Hematopoietic multipotent progenitor cell treated with erythropoietin and hydrocortisone succinate and interleukin-3 and kit ligand, for 8 days (in vitro differentiated cells): ENCODE results near the gene STUB1.
A peak's percentile ranks its signal among the peaks of the same experiment; 100 is the strongest.

Experiments
- DNase-seq: peaks from one replicate; pipeline ENCODE4 v3.0.0-alpha.2; 2015

STUB1 gene

DNA sequence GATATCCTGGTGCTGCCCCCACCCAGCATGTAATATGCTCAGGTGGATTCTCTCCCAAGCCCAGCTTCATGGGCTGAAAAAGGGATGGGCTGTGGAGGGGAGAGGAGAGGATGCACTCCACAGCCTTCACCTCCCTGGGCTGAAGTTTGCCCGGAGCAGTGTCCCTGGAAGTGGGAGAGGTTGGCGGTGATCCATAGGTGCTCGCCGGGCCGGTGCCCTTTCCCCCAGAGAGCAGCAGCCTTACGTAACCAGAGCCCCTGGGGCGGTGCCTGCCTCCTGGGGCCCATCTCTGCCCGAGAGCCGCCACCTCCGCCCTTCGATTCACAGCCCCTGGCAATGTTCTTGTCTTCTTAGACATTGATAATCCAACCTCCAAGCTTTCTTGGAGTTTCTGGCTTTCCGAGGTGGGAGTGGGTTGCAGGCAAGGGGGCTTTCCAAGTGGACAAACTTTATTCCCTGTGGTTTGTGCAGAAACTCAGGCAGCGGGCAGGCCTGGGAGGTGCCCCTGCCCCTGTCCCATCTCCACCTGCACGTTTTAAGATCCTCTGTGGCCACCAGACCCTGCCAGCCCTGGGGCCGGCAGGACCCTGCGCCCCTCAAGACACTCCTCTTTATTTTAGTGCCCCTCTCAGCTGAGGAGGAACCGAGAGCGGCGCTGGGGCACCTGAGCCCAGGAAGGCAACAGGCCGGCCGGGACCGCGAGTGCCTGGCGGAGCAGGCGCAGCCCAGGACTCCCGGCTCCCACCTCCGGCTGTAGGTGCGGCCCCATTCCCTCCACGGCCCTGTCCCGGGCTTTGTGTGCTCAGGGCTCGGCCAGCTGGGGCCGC lies 34.1 kb upstream of the STUB1 start:
- no peak for DNase-seq

GRCh38 chr16:646679-647172 lies 33.5 kb upstream of the STUB1 start:
- no peak for DNase-seq

GRCh38 chr16:647173-647902 lies 32.9 kb upstream of the STUB1 start:
- no peak for DNase-seq

GRCh38 chr16:648071-648780 lies 32.0 kb upstream of the STUB1 start:
- peak; percentile 68 for DNase-seq

DNA sequence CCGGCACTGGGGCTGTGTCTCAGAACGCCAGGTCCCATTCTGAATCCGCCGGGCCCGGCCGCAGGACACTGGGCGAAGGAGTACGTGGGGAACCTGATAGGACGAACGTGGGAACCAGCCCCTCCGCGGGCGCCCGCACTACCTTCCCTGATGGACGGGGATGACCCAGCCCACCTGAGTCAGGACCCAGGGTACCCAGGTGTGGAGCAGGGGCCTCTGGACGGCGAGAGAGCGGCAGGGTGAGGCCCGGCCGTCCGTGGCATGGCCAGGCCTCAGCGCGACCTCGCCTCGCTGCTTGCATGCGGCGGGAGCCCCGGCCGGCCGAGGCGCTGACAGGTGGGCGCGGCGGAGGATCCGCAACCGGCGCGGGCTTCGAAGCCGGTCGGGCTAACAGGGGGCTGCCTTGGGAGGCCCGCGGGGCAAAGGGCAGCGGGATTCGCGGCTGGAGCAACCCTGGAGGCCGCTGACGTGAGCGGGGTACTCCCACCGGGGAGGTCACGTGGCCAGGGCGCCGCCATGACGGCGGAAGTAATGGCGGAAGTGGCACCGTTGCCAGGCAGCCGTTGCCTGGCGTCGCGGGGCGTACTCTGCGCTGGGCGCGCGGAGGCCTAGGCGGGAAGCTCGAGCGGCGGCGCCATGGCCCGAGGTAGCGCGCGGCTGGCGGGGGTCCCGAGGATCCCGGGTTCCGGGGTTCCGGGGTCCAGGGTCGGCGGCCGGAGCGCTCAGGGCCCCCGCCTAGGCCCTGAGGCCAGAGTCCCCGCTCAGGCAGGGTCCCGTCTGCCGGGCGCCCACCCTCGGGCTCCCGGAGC lies 31.2 kb upstream of the STUB1 start, which contains the start of gene WDR90:
Gene WDR90 (plus strand): TSS at position 585 of the 809 bp plus-strand sequence. CDS start 52 bp downstream, at position 637.
- peak; percentile 95 for DNase-seq

DNA sequence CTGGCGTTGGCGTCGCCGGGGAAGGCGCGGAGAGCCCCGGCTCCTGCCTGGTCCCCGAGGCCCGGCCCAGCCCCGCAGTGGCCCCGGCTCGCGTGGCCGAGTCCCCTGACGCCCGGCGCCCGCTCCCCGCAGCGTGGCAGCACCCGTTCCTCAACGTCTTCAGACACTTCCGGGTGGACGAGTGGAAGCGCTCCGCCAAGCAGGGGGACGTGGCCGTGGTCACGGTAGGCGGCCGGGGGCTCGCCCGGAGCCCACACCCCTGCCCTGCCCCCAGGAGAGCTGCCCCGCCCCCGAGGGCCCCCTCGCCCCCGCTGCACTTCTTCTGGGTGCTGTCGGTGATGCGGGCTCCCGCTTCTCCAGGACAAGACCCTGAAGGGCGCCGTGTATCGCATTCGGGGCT lies 30.6 kb upstream of the STUB1 start:
- peak; percentile 48 for DNase-seq

- DNase-seq, result no peak
Observed at GRCh38 chr16:651844-652243, 28.4 kb upstream of the STUB1 start.

DNA sequence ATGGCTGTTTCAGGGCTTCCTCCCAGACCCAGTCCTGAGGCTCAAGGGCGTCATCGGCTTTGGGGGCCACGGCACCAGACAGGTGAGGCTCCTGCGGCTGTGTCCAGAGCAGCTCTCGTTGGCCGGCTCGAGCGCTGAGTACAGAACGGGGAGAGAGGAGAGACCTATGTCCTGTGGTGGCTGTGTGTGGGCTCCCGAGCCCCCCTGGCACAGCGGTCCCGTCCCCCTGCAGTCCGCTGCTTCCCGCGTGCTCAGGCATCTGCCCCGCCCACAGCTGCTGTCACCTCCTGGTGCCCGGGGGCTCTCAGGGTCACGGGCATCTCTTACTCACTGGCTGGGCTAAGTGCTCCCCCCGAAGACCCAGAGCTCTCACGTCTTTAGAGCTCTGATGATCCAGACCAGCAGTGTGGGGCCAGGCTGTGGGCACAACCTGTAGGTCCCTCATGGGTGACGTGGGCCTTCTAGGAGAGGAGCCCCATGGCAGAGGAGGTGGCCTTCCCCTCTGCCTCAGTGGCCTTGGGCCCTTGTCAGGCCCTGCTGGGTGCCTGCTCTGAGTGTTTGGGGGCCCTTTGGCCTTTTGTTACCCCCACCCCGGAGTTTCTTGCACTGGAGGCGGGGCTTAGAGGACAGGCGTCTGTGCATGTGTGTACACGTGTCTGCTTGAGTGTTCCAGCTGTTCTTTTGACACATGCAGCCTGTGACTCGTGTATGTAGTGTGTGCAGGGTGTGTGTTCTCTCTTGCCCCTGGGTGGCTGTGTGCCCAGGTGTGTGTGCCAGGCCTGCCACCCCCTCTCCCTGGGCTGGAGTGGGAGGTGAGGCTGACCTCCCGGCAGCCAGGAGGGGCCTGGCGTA lies 27.5 kb upstream of the STUB1 start:
- no peak for DNase-seq

GRCh38 chr16:654034-654433 lies 26.2 kb upstream of the STUB1 start:
- no peak for DNase-seq

GRCh38 chr16:657487-657886 lies 22.7 kb upstream of the STUB1 start:
- DNase-seq, result no peak

- DNase-seq, result no peak
Observed at GRCh38 chr16:658679-659571, 21.3 kb upstream of the STUB1 start.

GRCh38 chr16:659618-660017 lies 20.6 kb upstream of the STUB1 start:
- no peak for DNase-seq

- DNase-seq, result no peak
Observed at GRCh38 chr16:660132-660458, 20.1 kb upstream of the STUB1 start.

DNA sequence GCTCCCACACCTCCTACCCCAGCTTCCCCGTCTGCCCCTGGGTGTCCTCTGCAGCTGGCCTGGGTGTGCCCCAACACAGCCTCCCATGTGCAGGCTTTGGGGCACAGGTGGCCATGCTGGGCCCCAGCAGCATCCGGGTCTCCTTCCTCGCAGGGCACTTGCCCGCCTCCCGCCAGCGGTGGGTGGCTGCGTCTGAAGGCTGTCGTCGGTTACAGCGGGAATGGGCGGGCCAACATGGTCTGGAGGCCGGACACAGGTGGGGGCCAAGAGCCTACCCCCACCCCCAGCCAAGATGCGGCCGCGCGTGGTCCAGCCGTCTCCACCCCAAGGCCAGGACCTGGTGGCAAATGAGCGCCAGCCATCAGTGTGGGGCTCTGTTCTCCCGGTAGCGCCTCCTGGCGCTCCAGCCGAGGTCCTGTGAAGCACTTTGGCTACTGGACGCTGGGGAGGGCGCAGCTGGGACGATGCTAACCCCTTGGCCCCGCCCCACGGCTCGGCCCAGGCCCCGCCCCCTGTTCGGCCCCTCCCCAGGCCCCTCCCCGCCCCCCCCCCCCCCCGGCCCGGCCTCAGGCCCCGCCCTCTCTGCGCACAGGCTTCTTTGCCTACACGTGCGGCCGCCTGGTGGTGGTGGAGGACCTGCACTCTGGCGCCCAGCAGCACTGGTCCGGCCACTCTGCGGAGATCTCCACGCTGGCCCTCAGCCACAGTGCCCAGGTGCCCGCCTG lies 19.6 kb upstream of the STUB1 start:
- DNase-seq, result peak; percentile 92

DNA sequence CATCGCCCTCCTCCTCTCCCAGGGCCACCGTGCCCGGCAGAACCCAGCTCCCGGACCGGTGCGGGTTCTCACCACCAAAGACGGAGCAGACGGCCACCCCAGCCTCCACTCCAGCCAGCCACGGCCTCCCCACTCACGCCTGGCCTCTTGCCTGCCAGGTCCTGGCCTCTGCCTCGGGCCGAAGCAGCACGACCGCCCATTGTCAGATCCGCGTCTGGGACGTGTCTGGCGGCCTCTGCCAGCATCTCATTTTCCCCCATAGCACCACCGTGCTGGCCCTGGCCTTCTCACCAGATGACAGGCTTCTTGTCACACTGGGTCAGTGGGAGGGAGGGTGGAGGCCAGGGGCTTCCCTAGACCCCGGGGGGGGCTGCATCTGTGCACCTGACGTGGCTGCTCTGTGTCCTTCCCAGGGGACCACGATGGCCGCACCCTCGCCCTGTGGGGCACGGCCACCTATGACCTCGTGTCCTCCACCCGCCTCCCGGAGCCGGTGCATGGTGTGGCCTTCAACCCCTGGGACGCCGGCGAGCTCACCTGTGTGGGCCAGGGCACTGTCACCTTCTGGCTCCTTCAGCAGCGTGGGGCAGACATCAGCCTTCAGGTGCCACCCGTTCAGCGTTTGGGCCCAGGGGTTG lies 18.9 kb upstream of the STUB1 start:
- no peak for DNase-seq

DNA sequence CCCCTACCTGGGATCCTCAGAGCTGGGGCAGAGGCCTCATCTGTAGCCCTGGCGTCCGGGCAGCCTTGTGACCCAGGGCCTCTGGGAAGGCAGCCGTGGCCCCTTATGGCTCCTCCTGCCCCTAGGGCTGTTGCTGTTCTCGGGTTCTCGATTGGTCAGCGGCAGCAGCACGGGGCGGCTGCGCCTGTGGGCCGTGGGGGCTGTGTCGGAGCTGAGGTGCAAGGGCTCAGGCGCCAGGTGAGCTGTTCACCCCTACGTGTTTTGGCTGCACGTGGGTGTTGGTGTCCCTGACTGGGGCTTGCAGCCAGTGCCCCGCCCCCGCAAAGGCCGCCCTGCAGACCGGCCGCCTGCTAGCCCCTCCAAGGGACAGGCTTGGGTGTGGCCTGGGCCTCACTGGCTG lies 18.1 kb upstream of the STUB1 start:
- DNase-seq, result no peak

- no peak for DNase-seq
Observed at GRCh38 chr16:662597-662996, 17.6 kb upstream of the STUB1 start.

- DNase-seq, result no peak
Observed at GRCh38 chr16:666572-666971, 13.6 kb upstream of the STUB1 start.

- DNase-seq, result no peak
Observed at GRCh38 chr16:667113-667779, 13.0 kb upstream of the STUB1 start.
